ENCODE measurements around the gene ZNF543. TPM values are rescaled to one million over a fixed set of nuclear protein-coding genes. Genes with fewer than 3 reads are reported as not detected.

ZNF543 gene
- total and polyA plus RNA-seq, 9 of the 15 experiments (the other 6 are each of a cell fraction or from before 2014, with no cell fraction given) = 0.14 to 5.5 (median 2.4) TPM

DNA sequence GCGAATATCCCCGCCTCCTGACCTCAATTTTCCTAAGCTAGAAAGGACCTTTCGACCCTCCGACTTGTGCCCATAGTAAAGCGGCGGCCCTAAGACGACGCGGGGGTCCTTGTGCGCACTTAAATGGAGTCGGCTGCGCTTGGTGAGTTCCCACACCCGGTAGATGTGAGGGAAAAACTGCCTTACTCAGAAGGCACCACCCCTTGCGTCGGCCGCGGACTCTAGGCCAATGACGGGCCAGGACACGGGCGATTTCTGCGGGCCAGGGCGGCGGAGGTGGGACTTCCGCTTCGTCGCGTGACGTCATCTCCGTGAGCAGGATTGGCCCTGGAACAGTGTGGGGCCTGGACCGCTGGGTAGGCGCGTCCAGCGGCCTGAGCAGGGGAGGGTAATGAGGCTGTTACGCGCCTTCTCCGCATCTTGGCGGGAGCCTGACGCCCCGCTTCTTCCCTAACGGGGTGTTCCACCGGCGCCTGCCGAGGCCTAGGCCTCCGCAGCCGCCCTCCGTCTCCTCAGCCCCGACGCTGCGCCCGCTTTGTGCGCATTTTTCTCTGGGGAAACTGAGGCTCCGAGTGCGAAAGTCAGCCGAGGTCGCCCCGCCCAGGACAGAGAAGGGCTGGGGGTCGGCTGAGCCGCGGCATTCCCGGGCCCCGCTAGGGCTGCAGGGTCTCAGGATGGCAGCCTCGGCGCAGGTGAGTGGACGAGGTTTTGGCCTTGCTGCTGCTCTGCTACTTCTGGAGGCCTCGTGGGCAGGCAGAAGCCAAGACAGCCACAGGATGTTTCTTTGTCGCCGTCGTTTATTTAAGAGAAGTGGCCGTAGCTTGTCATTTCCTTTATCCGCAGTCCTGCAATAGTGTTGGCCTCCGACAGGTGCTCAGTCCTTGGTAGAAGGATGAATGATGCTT, at the start of gene ZNF543 (continued):
- TF ChIP-seq, protein P1, sequence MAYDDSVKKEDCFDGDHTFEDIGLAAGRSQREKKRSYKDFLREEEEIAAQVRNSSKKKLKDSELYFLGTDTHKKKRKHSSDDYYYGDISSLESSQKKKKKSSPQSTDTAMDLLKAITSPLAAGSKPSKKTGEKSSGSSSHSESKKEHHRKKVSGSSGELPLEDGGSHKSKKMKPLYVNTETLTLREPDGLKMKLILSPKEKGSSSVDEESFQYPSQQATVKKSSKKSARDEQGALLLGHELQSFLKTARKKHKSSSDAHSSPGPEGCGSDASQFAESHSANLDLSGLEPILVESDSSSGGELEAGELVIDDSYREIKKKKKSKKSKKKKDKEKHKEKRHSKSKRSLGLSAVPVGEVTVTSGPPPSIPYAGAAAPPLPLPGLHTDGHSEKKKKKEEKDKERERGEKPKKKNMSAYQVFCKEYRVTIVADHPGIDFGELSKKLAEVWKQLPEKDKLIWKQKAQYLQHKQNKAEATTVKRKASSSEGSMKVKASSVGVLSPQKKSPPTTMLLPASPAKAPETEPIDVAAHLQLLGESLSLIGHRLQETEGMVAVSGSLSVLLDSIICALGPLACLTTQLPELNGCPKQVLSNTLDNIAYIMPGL (CRISPR knock-in tag; IDR thresholded peaks at IDR 0.05) = no peak
- no peak for TF ChIP-seq EWSR1 (IDR thresholded peaks at IDR 0.05; ENCODE audit: borderline replicate concordance, low read depth, partially characterized antibody)
- peak; percentile 81 for TF ChIP-seq POLR2A (conservative IDR thresholded peaks at IDR 0.05)
- no peak for TF ChIP-seq SMAD1 (IDR thresholded peaks at IDR 0.05; ENCODE audit: low read depth, low read length, partially characterized antibody)
- TF ChIP-seq TEAD4 (IDR thresholded peaks at IDR 0.05; ENCODE audit: low read length) = no peak
- TF ChIP-seq TEAD4 (CRISPR knock-in tag; IDR thresholded peaks at IDR 0.05; ENCODE audit: borderline replicate concordance) = no peak
- TF ChIP-seq HMG20A (CRISPR knock-in tag; conservative IDR thresholded peaks at IDR 0.05) = no peak
- TF ChIP-seq CC2D1A (IDR thresholded peaks at IDR 0.05) = no peak
- no peak for TF ChIP-seq IFI16 (CRISPR knock-in tag; IDR thresholded peaks at IDR 0.05)
- TF ChIP-seq ZBTB1 (CRISPR knock-in tag; IDR thresholded peaks at IDR 0.05; ENCODE audit: borderline replicate concordance, low read depth) = no peak; the same call in 1 of the 2 replicates
- TF ChIP-seq CREB3 (tag; conservative IDR thresholded peaks at IDR 0.05; ENCODE audit: low read depth) = 0 out of 2 replicates have a peak, but pooled peaks have one; percentile 30
- no peak for TF ChIP-seq SMARCE1 (IDR thresholded peaks at IDR 0.05)
- TF ChIP-seq, protein P2, sequence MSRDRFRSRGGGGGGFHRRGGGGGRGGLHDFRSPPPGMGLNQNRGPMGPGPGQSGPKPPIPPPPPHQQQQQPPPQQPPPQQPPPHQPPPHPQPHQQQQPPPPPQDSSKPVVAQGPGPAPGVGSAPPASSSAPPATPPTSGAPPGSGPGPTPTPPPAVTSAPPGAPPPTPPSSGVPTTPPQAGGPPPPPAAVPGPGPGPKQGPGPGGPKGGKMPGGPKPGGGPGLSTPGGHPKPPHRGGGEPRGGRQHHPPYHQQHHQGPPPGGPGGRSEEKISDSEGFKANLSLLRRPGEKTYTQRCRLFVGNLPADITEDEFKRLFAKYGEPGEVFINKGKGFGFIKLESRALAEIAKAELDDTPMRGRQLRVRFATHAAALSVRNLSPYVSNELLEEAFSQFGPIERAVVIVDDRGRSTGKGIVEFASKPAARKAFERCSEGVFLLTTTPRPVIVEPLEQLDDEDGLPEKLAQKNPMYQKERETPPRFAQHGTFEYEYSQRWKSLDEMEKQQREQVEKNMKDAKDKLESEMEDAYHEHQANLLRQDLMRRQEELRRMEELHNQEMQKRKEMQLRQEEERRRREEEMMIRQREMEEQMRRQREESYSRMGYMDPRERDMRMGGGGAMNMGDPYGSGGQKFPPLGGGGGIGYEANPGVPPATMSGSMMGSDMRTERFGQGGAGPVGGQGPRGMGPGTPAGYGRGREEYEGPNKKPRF (IDR thresholded peaks at IDR 0.05; ENCODE audit: low read depth, low read length) = no peak
- no peak for TF ChIP-seq ZNF263 (CRISPR knock-in tag; IDR thresholded peaks at IDR 0.05; ENCODE audit: borderline replicate concordance)
- no peak for TF ChIP-seq ZNF695 (CRISPR knock-in tag; IDR thresholded peaks at IDR 0.05)
- 0 out of 2 replicates have a peak, but pooled peaks have one; percentile 20 for TF ChIP-seq ETV1 (tag; conservative IDR thresholded peaks at IDR 0.05; ENCODE audit: low read depth)
- no peak for TF ChIP-seq ZNF696 (CRISPR knock-in tag; conservative IDR thresholded peaks at IDR 0.05)
- no peak for TF ChIP-seq ZNF23 (CRISPR knock-in tag; IDR thresholded peaks at IDR 0.05)
- no peak for TF ChIP-seq ZNF699 (CRISPR knock-in tag; IDR thresholded peaks at IDR 0.05; ENCODE audit: insufficient replicate concordance)
- no peak for TF ChIP-seq PRPF4 (IDR thresholded peaks at IDR 0.05; ENCODE audit: insufficient read depth, low read depth, low read length, poor library complexity, severe bottlenecking)
- no peak for TF ChIP-seq FUS (optimal IDR thresholded peaks at IDR 0.05; ENCODE audit: low read depth, low read length)
- TF ChIP-seq SMC3 (conservative IDR thresholded peaks at IDR 0.05; ENCODE audit: insufficient read depth, low read depth, low read length) = 0 out of 2 replicates have a peak, but pooled peaks have one; percentile 6
